Neutrophil (primary cell): ENCODE results near the gene DENND1B.

Experiments
- H3K27ac ChIP-seq: fragments of 200-600 bp; sonication (generic); 2 replicates; pipeline ENCODE4 v1.5.1; 2016; ENCODE audit warnings: mild to moderate bottlenecking, moderate library complexity
- H3K27me3 ChIP-seq: fragments of 200-600 bp; sonication (generic); 2 replicates; pipeline ENCODE4 v1.6.0; 2016; ENCODE audit warnings: mild to moderate bottlenecking
- H3K36me3 ChIP-seq: fragments of 200-600 bp; sonication (generic); 2 replicates; pipeline ENCODE4 v1.5.1; 2017
- H3K4me1 ChIP-seq, 2 experiments: fragments of 200-600 bp in 1 of 2; sonication (generic) in 1 of 2; 1 replicate in 1 of 2; 2 replicates in 1 of 2; pipeline versions ENCODE4 v1.5.1 to v1.6.1; 2013 to 2016; ENCODE audit warnings: low read depth in 1 of 2, low read length in 1 of 2, mild to moderate bottlenecking in 1 of 2, moderate library complexity in 1 of 2; ENCODE audit not compliant: control insufficient read depth in 1 of 2, insufficient read depth in 1 of 2
- H3K4me3 ChIP-seq, 2 experiments: fragments of 200-600 bp in 1 of 2; sonication (generic) in 1 of 2; 1 replicate in 1 of 2; 2 replicates in 1 of 2; pipeline ENCODE4 v1.5.1; 2013 to 2016; ENCODE audit warnings: low read depth in 1 of 2, low read length in 1 of 2, mild to moderate bottlenecking in 1 of 2, moderate library complexity in 1 of 2
- H3K9me3 ChIP-seq: fragments of 200-600 bp; sonication (generic); 2 replicates; pipeline ENCODE4 v1.5.1; 2016
- CTCF ChIP-seq: fragments of 200-600 bp; sonication (generic); IDR thresholded peaks from 2 replicates; pipeline ENCODE4 v1.5.1; 2016; ENCODE audit warnings: antibody characterized with exemption

The DENND1B gene

GRCh38 chr1:197750366-197750765 lies 24.9 kb downstream of the DENND1B start:
- TF ChIP-seq CTCF: no peak
- H3K9me3 ChIP-seq: no peaks in the 10 kb centered on the region
- no peak overlapping the region for H3K27ac ChIP-seq
- H3K4me1 ChIP-seq: no peaks in the 10 kb centered on the region
- no peaks in the 10 kb centered on the region for H3K27me3 ChIP-seq
- no peaks in the 10 kb centered on the region for H3K36me3 ChIP-seq
- no peak overlapping the region for H3K4me3 ChIP-seq

- Histone ChIP-seq H3K4me1 (no peaks in the 10 kb centered on the region), H3K27ac (no peak overlapping the region), H3K27me3 (no peaks in the 10 kb centered on the region), H3K9me3 (no peaks in the 10 kb centered on the region), H3K4me3 (no peak overlapping the region), H3K36me3 (no peaks in the 10 kb centered on the region)
- TF ChIP-seq CTCF: no peak
Measured at GRCh38 chr1:197745911-197746310, 29.4 kb downstream of the DENND1B start.

- H3K36me3 ChIP-seq: no peaks in the 10 kb centered on the region
- H3K27ac ChIP-seq: no peak overlapping the region
- H3K9me3 ChIP-seq: no peaks in the 10 kb centered on the region
Measured at GRCh38 chr1:197744979-197745378, 30.3 kb downstream of the DENND1B start.

GRCh38 chr1:197743578-197743977 lies 31.7 kb downstream of the DENND1B start:
- Histone ChIP-seq H3K36me3 (no peaks in the 10 kb centered on the region), H3K27ac (no peak overlapping the region), H3K9me3 (no peaks in the 10 kb centered on the region), H3K4me1 (no peaks in the 10 kb centered on the region), H3K27me3 (no peaks in the 10 kb centered on the region), H3K4me3 (no peak overlapping the region)
- no peak for TF ChIP-seq CTCF

More at GRCh38 chr1:197744979-197745378, 30.3 kb downstream of the DENND1B start:
- TF ChIP-seq CTCF: no peak
- Histone ChIP-seq H3K4me1 (no peaks in the 10 kb centered on the region), H3K4me3 (no peak overlapping the region), H3K27me3 (no peaks in the 10 kb centered on the region)

GRCh38 chr1:197740992-197741391 lies 34.3 kb downstream of the DENND1B start:
- no peak overlapping the region for H3K27ac ChIP-seq
- peaks cover 0 to 4% of the 10 kb centered on the region in 2 experiments for H3K4me1 ChIP-seq
- no peak for TF ChIP-seq CTCF
- H3K4me3 ChIP-seq: no peak overlapping the region
- no peaks in the 10 kb centered on the region for H3K36me3 ChIP-seq
- H3K9me3 ChIP-seq: no peaks in the 10 kb centered on the region
- H3K27me3 ChIP-seq: no peaks in the 10 kb centered on the region

GRCh38 chr1:197738927-197739326 lies 36.4 kb downstream of the DENND1B start:
- H3K27ac ChIP-seq: no peak overlapping the region
- no peaks in the 10 kb centered on the region for H3K27me3 ChIP-seq
- H3K36me3 ChIP-seq: no peaks in the 10 kb centered on the region
- peaks cover 0 to 4% of the 10 kb centered on the region in 2 experiments for H3K4me1 ChIP-seq
- no peak for TF ChIP-seq CTCF
- no peaks in the 10 kb centered on the region for H3K9me3 ChIP-seq
- H3K4me3 ChIP-seq: no peak overlapping the region
